Measurements from ENCODE around the gene SUCNR1. TPM values are rescaled to one million over a fixed set of nuclear protein-coding genes. Genes with fewer than 3 reads are reported as not detected.
A peak's percentile ranks its signal among the peaks of the same experiment; 100 is the strongest.

SUCNR1 gene
- total RNA-seq, 1 donor = 4.5 TPM

DNA sequence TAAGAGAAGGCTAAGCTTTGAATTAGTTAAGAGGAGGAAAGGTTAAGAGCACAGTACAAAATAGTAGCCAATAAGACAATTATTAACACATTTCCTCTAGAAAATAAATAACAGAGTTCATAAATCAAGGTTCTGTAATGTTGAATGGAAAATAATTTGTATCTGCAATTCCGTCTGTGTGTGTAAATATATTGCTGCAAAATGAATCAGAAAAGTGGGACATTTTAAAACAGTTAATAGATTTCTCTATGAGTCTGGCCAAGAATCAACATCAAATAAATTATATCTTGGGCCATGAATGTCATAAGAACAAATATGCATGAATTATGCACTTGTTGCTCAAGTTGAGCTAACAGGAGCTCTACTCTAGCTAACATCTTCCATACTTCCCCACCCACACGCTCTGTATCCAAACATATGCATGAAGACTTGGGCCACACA, 14.2 kb upstream of the SUCNR1 start:
- H3K4me3 ChIP-seq (ENCODE audit: low read depth, low read length) = no peak overlapping the region
- DNase-seq (ENCODE audit: low read depth) = no peak
- TF ChIP-seq CTCF (IDR thresholded peaks at IDR 0.05; ENCODE audit: insufficient read depth, low read length) = no peak

- no peak for DNase-seq (ENCODE audit: low read depth)
- TF ChIP-seq CTCF (IDR thresholded peaks at IDR 0.05; ENCODE audit: insufficient read depth, low read length) = no peak
- H3K4me3 ChIP-seq (ENCODE audit: low read depth, low read length) = no peak overlapping the region
These were observed 13.5 kb upstream of the SUCNR1 start for GRCh38 chr3:151859905-151860304.

DNA sequence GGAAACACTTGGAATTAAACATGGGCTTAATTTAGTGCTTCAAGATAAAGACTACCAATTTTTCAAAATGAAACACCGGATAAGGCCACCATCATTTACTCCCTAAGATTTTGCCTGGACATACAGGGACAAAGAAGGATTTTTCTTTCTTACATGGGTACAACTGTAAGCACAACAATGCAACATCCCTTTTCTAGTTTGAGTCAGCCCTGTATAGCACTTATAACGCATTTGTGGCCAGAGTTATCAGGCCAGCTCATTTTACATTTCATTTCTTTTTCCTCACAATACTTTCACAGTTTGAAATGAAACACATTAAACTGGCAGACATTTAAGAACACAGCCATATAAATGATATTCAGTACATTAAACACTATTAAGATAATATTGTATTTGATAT, 9.8 kb upstream of the SUCNR1 start:
- peak; percentile 62 for DNase-seq (ENCODE audit: low read depth)
- TF ChIP-seq CTCF (IDR thresholded peaks at IDR 0.05; ENCODE audit: insufficient read depth, low read length) = no peak
- no peak overlapping the region for H3K4me3 ChIP-seq (ENCODE audit: low read depth, low read length)

GRCh38 chr3:151864423-151865101, 8.9 kb upstream of the SUCNR1 start:
- peak; percentile 89 for DNase-seq (ENCODE audit: low read depth)
- no peak for TF ChIP-seq CTCF (IDR thresholded peaks at IDR 0.05; ENCODE audit: insufficient read depth, low read length)

GRCh38 chr3:151866711-151867410, 6.6 kb upstream of the SUCNR1 start:
- DNase-seq (ENCODE audit: low read depth) = no peak
- no peak overlapping the region for H3K4me3 ChIP-seq (ENCODE audit: low read depth, low read length)
- TF ChIP-seq CTCF (IDR thresholded peaks at IDR 0.05; ENCODE audit: insufficient read depth, low read length) = no peak

More at GRCh38 chr3:151864423-151865101, 8.9 kb upstream of the SUCNR1 start:
- no peak overlapping the region for H3K4me3 ChIP-seq (ENCODE audit: low read depth, low read length)

DNA sequence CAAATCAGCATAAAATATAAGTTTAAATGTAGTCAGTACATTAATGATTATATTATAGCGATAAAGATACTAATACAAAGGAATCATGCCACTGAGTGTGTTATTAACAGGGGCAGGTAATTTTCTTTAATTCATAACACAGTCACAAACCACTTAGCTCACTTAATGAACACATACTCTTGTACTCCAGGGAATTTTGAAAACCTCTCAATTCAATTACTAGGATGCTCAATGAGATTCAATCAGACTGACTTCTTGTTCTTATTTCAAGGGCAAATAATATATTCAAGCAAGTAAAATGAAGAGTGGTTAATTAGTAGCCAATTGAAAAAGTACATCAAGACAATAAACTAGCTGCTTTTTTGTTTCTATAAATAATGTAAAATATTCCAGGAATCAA, 5.8 kb upstream of the SUCNR1 start:
- DNase-seq (ENCODE audit: low read depth) = no peak
- no peak overlapping the region for H3K4me3 ChIP-seq (ENCODE audit: low read depth, low read length)
- TF ChIP-seq CTCF (IDR thresholded peaks at IDR 0.05; ENCODE audit: insufficient read depth, low read length) = no peak

Data from fibroblast of the aortic adventitia (primary cell).